ENCODE results near the gene MYH11. TPM values are rescaled to one million over a fixed set of nuclear protein-coding genes. Genes with fewer than 3 reads are reported as not detected.
"Not testable (repeated sequence)": the region's sequence is repeated elsewhere in the genome, so short reads cannot be mapped to it uniquely, and the experiment has no call there.

The MYH11 gene
- polyA plus RNA-seq, 3 donors = 4.7 to 58.0 (median 24.8) TPM

DNA sequence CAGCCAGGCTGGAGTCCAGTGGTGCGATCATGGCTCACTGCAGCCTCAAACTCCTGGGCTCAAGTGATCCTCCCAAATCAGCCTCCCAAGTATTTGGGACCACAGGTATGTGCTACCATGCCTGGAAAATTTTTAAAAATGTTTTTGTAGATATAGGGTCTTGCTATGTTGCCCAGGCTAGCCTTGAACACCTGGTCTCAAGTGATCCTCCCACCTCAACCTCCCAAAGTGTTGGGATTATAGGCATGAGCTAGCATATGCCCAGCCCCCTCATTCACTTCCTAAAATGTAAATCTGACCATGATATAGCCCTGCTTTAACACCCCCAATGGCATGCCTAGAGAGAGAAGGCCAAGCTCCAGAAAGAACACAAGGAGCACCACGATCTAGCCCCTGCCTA is 108.2 kb downstream of the MYH11 start:
- WGBS, 3 donors = 88 to 94% (median 90%) methylated on average over 2 of the region's 2 CpGs
- no peak overlapping the region for H3K27ac ChIP-seq (ENCODE audit: low read depth, low read length)

DNA sequence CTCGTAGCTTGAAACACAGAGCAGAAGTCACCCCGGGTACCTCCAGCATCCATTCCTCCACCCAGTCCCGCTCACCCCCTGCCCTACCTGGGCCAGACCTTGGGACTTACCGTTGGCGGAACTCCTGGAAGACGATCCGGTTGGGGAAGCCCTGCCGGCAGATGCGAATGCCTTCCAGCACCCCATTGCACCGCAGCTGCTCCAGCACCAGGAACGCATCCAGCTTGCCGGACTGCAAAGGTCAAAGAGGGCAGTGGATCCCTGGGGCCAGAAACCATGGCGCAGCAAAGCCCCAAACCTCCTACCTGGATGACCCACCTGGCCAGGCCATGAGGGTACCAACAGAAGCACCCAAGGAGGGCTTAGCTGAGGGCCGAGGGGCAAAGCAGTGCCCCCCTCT is 108.9 kb downstream of the MYH11 start:
- no peak overlapping the region for H3K27ac ChIP-seq (ENCODE audit: low read depth, low read length)
- 89 to 96% (median 95%) methylated on average over 14 of the region's 14 CpGs for WGBS, 3 donors

DNA sequence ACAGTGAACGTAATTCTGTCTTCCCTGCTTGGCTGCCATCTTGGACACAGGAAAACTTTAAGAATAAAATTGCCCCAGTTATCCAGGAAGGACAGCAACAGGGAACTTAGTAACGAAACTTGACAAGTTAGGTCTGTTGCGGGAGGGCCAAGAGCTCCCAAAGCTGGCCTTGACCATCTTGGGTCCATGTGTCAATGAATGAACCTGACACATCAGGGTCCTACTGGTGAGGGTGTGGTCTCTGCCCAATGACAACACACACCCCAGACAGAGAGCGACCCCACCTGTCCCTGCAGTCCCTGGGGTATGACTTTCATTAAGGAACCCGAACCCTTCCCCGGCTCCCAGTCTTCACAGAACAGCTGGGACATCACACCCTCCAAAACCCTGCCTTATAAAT is 110.5 kb downstream of the MYH11 start:
- no peak overlapping the region for H3K27ac ChIP-seq (ENCODE audit: low read depth, low read length)
- WGBS, 3 donors = 96 to 97% (median 96%) methylated on average over 6 of the region's 6 CpGs

DNA sequence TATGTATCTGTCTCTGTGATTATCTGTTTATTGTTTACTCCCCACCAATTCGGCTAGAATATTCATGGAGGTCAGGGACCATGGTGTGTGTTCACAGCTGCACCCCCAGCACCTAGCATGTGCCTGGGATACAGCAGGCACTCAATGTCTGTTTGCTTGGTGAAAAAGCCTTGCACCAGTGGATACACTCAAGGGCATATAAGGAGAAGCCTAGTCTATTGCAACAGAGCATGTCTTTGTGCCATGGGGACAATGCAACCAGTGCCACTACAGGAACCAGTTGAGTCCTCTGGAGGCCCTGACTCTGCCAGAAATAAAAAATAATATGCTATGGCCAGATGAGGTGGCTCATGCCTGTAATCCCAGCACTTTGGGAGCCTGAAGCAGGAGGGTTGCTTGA is 113.2 kb downstream of the MYH11 start:
- 41 to 90% (median 74%) methylated on average over 1 of the region's 1 CpG for WGBS, 3 donors

DNA sequence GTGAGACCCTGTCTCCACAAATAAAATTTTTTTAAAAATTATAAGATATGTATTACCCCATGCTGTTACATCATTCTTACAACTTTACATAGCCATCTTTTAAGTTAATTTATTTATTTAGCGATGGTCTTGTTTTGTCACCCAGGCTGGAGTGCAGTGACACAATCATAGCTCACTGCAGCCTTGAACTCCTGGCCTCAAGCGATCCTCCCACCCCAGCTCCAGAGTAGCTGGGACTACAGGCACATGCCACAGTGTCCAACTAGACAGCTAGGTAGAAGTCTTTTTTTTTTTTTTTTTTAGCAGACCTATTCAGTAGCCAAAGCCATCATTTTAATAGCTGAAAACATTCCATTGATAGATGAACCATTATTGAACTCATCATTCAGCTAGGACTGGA is 114.1 kb downstream of the MYH11 start:
- 92 to 95% (median 95%) methylated on average over 2 of the region's 2 CpGs for WGBS, 3 donors
- H3K27ac ChIP-seq (ENCODE audit: low read depth, low read length) = no peak overlapping the region

More for the DNA sequence above, 113.2 kb downstream of the MYH11 start:
- H3K27ac ChIP-seq (ENCODE audit: low read depth, low read length) = no peak overlapping the region

DNA sequence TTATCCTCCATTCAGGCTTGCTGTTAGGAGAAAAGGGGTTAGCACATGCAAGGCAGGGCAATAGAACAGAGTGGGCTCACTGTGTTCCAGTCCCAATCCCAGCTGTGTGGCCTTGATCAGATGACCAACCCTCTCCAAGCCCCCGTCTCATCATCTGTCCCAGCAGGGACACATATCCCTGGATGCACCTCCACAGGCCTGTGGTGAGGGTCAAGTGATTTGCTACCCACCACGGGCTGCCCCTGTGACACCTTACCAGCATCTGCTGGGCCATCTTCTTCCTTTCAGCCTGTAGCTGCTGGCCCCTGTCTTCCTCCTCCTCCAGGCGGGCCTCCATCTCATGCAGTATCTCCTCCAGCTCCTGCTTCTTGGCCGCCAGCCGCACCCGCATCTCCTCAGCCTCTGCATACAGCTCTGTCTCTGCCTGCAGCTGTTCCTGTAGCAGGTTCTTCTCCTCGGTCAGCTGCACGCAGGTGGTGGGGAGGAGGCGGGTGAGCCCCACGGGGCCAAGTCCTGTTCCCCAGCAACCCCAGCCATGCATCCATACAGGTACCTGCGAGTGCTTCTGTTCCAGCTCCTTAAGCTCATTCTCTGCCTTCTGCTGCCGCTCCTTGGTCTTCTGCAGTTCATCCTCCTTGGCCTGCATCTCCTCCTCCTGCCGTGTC is 115.5 kb downstream of the MYH11 start:
- WGBS, 3 donors = 90 to 96% (median 96%) methylated on average over 13 of the region's 13 CpGs
- no peak overlapping the region for H3K27ac ChIP-seq (ENCODE audit: low read depth, low read length)

DNA sequence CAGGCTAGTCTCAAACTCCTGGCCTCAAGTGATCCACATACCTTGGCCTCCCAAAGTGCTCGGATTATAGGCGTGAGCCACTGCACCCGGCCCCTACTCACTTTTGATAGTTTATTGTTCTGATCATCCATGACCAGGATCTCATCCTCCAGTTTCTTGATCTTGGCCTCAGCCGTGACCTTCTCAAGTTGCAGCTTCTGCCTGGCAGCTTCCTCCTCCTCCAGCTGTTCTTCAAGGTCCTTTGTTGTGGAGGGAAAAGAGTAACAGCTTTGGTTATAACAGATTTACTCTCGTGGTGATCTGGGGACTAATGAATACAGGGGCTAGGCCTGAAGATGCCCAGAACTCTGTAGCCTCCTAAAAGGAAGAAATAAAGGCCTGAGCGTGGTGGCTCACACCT is 116.9 kb downstream of the MYH11 start:
- WGBS, 3 donors = 82 to 88% (median 84%) methylated on average over 6 of the region's 6 CpGs
- no peak overlapping the region for H3K27ac ChIP-seq (ENCODE audit: low read depth, low read length)

DNA sequence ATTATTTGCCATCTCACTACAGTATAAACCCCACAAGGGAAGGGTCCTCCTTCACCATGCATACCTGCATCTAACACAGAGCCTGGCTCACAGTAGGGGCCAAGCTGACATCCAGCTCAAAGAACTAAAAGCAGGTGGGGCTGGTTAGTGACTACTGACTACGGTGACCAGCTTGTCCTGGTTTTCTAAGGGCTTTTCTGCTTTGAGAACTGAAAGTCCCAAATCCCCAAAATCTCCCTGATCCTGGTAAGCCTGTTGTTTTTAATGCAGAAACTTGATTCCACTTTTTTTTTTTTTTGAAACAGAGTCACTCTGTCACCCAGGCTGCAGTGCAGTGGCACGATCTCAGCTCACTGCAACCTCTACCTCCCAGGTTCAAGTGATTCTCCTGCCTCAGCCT is 117.4 kb downstream of the MYH11 start:
- no peak overlapping the region for H3K27ac ChIP-seq (ENCODE audit: low read depth, low read length)
- 93 to 96% (median 95%) methylated on average over 2 of the region's 2 CpGs for WGBS, 3 donors

DNA sequence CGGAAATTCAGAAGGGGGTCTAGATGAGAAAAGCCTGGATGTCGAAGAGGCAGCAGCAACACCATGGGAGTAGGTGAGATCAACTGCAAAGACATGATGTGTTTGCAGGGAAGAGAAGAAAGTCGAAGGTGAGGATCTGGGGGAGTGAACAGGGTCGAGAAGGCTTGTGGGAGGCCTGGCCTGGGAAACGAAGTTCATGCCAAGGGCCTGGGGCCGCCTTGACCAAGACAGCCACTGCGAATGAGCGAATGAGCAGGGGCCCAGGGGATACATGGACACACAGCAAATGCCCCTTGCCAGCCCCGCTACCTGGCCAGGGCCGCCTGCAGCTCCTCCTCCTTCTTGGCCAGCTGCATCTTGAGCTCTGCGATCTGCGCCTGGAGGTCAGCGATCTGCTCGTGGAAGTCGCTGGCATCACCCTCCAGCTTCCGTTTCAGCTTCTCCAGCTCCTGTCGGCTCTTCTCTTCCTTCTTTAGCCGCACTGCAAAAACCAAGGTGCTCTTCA is 119.6 kb downstream of the MYH11 start:
- H3K27ac ChIP-seq (ENCODE audit: low read depth, low read length) = no peak overlapping the region

DNA sequence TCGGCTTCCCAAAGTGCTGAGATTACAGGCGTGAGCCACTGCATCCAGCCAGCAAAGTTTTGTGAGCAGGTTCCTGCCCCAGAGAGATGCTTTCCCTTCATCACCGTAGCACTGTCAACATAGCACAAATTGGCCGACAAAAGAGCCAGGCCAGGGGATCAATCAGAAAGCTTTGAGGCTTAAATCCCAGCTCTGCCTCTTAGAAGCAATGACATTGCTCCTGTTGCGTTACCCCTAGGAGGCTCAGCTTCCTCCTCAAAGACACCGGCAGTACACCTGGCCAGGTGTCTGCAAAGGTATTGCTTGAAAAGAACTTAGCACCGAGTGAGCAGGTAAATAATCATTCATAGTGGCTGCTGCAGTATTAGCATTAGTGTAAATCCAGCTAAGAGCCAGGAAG is 120.3 kb downstream of the MYH11 start:
- WGBS, 3 donors = 67 to 88% (median 87%) methylated on average over 7 of the region's 7 CpGs
- H3K27ac ChIP-seq (ENCODE audit: low read depth, low read length) = no peak overlapping the region

More for the DNA sequence above, 119.6 kb downstream of the MYH11 start:
- 79 to 83% (median 82%) methylated on average over 18 of the region's 18 CpGs for WGBS, 3 donors

DNA sequence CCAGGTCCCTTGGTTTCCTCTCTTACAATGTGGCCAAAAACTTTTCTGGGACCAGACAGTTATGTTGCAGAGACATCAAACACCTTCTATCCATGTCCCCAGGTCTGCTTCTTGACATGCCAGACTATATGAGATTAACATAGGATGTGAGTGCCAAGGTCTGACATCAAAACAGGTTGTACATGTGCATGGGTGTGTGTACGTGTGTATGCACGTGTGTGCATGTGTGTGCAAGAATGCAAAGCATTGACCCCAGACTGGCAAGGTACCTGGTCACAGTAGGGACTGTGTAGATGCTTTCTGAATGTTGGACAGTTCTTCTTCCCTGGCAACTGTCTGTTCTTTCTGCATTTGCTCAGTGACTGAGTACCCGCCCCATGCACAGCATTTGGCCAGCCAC is 121.2 kb downstream of the MYH11 start:
- WGBS, 3 donors = 91 to 95% (median 93%) methylated on average over 3 of the region's 3 CpGs
- no peak overlapping the region for H3K27ac ChIP-seq (ENCODE audit: low read depth, low read length)

DNA sequence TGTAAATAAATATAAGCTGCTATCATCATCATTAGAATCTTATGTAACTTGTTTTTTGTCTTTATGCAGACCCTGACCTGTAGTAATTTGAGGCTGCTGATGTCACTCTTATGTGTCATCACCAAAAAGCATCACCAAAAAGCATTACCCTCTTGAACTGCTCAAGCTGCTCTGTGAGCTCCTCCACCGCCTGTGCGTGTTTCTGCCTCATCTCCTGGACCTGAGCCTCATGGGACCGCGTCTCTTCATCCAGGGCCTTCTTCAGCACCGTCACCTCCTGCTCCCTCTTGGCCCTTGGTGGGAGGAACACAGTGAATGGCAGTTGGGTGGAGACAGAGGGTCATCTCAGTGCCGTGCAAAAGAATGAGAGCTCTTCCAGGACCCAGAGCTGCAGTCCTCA is 124.4 kb downstream of the MYH11 start:
- 76 to 85% (median 84%) methylated on average over 6 of the region's 6 CpGs for WGBS, 3 donors
- H3K27ac ChIP-seq (ENCODE audit: low read depth, low read length) = no peak overlapping the region

DNA sequence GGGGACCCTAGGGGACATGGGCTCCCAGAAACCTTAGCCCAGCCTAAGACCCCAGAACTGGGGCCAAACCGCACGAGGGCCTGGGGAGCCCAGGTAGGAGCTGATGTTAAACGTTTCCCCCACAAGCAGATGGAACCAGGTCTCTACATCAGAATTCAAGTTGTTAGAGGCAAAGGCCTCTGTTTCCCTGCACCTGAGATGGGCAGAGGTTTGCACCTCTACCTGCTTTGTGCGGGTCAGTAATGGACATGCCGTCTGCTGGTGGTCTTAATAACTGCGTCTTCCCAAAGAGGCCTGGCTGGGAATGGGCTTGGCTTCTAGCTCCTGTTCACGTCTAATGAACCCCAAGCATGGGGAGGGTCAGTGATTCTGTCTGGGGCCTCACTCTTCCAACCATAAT is 127.7 kb downstream of the MYH11 start:
- 93 to 94% (median 93%) methylated on average over 7 of the region's 7 CpGs for WGBS, 3 donors
- H3K27ac ChIP-seq (ENCODE audit: low read depth, low read length) = no peak overlapping the region

DNA sequence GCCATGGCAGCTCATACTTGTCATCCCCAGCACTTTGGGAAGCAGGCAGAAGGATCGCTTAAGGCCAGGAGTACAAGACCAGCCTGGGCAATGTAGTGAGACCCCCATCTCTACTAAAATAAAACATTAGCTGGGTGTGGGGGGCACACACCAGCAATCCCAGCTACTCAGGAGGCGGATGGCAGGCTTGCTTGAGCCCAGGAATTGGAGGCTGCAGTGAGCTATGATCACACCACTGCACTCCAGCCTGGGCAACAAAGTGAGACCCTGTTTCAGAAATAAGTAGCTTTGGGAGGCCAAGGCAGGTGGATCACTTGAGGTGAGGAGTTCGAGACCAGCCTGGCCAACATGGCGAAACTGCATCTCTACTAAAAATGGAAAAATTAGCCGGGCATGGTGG is 129.1 kb downstream of the MYH11 start:
- not testable (repeated sequence) for H3K27ac ChIP-seq (ENCODE audit: low read depth, low read length)
- 97% methylated on average over 5 of the region's 5 CpGs for WGBS, 3 donors

DNA sequence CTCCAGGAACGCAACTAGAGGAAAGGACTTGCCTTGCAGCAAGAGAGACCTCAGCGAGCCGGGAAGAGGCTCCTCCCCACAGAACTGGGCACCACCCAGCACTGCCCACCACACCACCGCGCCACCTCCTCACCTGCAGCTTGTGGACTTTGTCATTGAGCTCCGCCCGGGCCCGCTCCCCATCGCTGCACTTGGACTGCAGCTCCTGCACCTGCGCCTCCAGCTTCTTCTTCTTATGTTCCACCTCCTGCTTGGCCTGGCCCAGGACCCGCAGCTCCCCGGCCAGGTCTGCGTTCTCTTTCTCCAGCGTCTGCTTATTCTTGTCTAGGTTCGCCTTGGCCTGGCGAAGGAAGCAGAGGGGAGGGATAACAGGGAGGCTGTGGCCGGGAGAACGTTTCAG is 130.1 kb downstream of the MYH11 start:
- WGBS, 3 donors = 85 to 92% (median 90%) methylated on average over 18 of the region's 18 CpGs
- H3K27ac ChIP-seq (ENCODE audit: low read depth, low read length) = no peak overlapping the region

DNA sequence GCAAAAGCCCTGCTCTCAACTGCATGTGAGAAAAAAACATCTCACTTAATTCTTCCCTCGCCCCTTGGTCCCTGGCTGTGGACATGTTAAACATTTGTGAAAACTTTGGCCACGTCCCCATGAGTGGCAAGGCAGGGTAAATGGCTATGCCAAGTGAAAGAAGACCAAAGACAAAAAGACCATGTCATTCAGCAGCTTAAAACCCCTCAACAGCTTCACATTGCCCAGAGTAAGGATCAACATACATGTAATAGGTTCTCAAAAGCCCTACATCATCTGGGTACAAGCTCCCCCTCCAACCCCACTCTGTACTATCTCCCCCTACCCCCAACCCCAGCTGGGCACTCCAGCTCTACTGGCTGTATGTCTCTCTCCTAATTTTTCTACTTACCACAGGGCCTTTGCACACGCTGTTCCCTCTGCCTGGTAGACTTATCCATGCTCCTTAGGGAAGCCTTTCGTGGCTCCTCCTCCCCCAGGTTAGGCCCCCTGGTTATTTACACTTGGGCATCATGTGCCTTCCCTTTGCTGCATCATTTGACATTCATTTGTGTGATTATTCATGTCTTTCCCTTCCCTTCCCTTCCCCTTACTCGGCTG is 131.1 kb downstream of the MYH11 start:
- WGBS, 3 donors = 94 to 96% (median 96%) methylated on average over 5 of the region's 5 CpGs
- no peak overlapping the region for H3K27ac ChIP-seq (ENCODE audit: low read depth, low read length)

DNA sequence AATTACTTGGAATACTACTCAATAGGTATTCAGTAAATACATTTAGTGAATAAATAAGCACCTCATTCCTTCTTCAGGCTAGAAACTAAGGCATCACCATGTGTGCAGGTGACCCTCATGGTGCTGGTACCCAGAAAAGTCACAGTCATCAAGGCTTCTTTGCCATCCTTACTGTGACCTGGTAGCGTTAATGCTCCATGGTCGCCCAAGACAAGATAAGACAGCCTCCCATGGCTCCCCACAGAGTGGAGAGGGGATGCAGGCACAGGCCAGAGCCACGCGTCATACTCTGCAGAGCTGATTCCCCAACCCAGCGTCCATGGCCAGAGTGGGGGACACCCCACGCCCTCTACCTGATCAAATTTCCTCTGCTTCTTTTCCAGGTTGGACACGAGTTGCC is 133.0 kb downstream of the MYH11 start:
- no peak overlapping the region for H3K27ac ChIP-seq (ENCODE audit: low read depth, low read length)
- 94 to 96% (median 95%) methylated on average over 7 of the region's 7 CpGs for WGBS, 3 donors

DNA sequence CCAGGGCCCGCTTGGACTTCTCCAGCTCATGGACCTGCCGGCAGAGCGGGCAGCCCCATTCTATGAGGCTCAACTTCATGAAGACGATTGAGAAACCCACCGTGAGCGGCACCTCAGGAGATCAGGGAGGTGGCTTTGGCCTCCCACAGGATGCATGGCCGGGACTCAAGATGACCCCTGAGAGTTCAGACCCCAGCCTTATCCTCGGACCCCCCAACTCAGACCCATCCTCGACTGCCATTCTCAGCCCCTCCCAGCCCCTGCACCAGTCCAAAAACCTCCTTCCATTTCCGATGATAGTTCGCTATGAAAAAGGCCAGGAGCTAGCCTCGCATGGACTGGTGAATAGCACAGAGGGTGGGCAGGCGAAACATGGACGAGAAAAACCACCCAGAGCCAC is 135.8 kb downstream of the MYH11 start:
- 95 to 98% (median 96%) methylated on average over 14 of the region's 14 CpGs for WGBS, 3 donors
- no peak overlapping the region for H3K27ac ChIP-seq (ENCODE audit: low read depth, low read length)

DNA sequence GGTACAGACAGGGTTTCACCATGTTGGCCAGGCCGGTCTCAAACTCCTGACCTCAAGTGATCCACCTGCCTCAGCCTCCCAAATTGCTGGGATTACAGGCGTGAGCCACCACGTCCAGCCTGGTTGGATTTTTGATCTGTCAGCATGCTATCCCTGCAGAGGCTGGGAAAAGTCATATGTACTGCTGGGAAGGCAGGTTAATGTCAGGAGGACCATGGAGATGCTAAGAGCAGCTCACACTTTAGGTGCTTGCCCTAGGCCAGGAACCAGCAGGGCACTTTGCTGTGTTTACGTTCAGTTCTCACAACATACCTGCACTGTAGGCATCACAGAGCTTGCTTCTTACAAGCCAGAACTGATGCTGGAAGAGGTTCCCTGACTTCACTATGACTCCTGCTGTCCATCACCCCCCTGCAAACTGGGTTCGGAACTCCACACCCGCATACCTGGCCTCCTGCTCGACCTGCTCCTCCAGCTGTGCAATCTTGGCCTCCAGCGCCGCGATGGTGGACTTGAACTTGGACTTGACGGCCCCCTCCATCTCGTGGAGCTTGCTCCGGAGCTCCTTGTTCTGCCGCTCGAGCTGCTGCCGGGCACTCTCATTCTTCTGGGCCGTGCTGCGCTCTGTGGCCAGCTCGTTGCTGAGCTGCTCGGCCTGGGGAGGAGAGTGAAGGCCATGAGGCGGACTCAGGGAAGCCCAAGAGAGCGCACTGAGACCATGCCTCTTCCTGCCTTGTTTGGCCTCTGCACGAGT is 140.0 kb downstream of the MYH11 start:
- WGBS, 3 donors = 93 to 97% (median 94%) methylated on average over 23 of the region's 23 CpGs

More for the DNA sequence above, 140.0 kb downstream of the MYH11 start:
- H3K27ac ChIP-seq (ENCODE audit: low read depth, low read length) = no peak overlapping the region

Data from adipose tissue (tissue), 3 donors.